NCI-H1417 (cell line): ENCODE measurements around the gene JAML.

Source experiments
- DNase-seq, 3 experiments: peaks; one replicate each; lab custom pipeline; 2025; lab: John Stamatoyannopoulos, UW

JAML gene

GRCh38 chr11:118215765-118216164 is 9.0 kb downstream of the JAML start:
- no peak for DNase-seq

GRCh38 chr11:118215262-118215661 is 9.5 kb downstream of the JAML start:
- no peak for DNase-seq

- DNase-seq = no peak
Observed at GRCh38 chr11:118214210-118214914, 10.4 kb downstream of the JAML start.

- no peak for DNase-seq
Observed at GRCh38 chr11:118213781-118214180, 11.0 kb downstream of the JAML start.

- no peak for DNase-seq
Observed at GRCh38 chr11:118213201-118213600, 11.6 kb downstream of the JAML start.

- peak in 1 of 3 experiments; percentile 40 for DNase-seq
Observed at GRCh38 chr11:118212781-118213191, 12.0 kb downstream of the JAML start.

GRCh38 chr11:118212131-118212725 is 12.6 kb downstream of the JAML start:
- DNase-seq = no peak

GRCh38 chr11:118211006-118211405 is 13.8 kb downstream of the JAML start:
- DNase-seq = peak in 1 of 3 experiments; percentile 16

- no peak for DNase-seq
Observed at GRCh38 chr11:118210323-118210722, 14.5 kb downstream of the JAML start.

GRCh38 chr11:118209033-118209432 is 15.8 kb downstream of the JAML start:
- no peak for DNase-seq

- no peak for DNase-seq
Observed at GRCh38 chr11:118207079-118207478, 17.7 kb downstream of the JAML start.

- DNase-seq = no peak
Observed at GRCh38 chr11:118206391-118207031, 18.3 kb downstream of the JAML start.

GRCh38 chr11:118205606-118206378 is 19.0 kb downstream of the JAML start:
- DNase-seq = no peak

- no peak for DNase-seq
Observed at GRCh38 chr11:118202599-118203422, 22.0 kb downstream of the JAML start.

GRCh38 chr11:118201966-118202365 is 22.8 kb downstream of the JAML start:
- DNase-seq = no peak

GRCh38 chr11:118200901-118201680 is 23.7 kb downstream of the JAML start:
- no peak for DNase-seq

- DNase-seq = no peak
Observed at GRCh38 chr11:118200497-118200896, 24.3 kb downstream of the JAML start.

- DNase-seq = no peak
Observed at GRCh38 chr11:118199135-118199534, 25.7 kb downstream of the JAML start.

- peak; percentile 55 to 76 (median 58) for DNase-seq
Observed at GRCh38 chr11:118198370-118198769, 26.4 kb downstream of the JAML start.

GRCh38 chr11:118194835-118195627 is 29.8 kb downstream of the JAML start:
- DNase-seq = peak in 2 of 3 experiments; percentile 82 to 95
